Fibroblast of the aortic adventitia (primary cell): Measurements from ENCODE around the gene XAB2. TPM values are rescaled to one million over a fixed set of nuclear protein-coding genes. Genes with fewer than 3 reads are reported as not detected.

Source experiments
- DNase-seq: peaks from one replicate; pipeline ENCODE4 v3.0.0-alpha.2; 2010; ENCODE audit warnings: low read depth
- H3K4me3 ChIP-seq: 2 replicates; pipeline ENCODE4 v1.5.1; 2011; ENCODE audit warnings: low read depth, mild to moderate bottlenecking, control low read depth, low read length, moderate library complexity
- CTCF ChIP-seq: IDR thresholded peaks from 2 replicates; pipeline ENCODE4 v1.5.1; 2011; ENCODE audit warnings: mild to moderate bottlenecking, low read length, control low read depth, inconsistent platforms; ENCODE audit not compliant: insufficient read depth
- total RNA-seq: library from RNA; depleted of rRNA; stranded (reverse); fragments of >200 nt; gene quantifications from 2 replicates; pipeline ENCODE4 v1.2.3, GENCODE V29; 2012; ENCODE audit warnings: low replicate concordance

The XAB2 gene
- total RNA-seq, 1 donor = 30.5 TPM

GRCh38 chr19:7633698-7634097 is 4.4 kb upstream of the XAB2 start, which contains the start of gene PCP2:
PCP2 (minus strand) TSS chr19:7633719; CDS start chr19:7633457, 262 bp downstream.
- H3K4me3 ChIP-seq = no peak within 1 kb of the TSS
- no peak for DNase-seq
- no peak for TF ChIP-seq CTCF

GRCh38 chr19:7632340-7633203 is 3.2 kb upstream of the XAB2 start:
- no peak for TF ChIP-seq CTCF
- no peak for DNase-seq
- no peak overlapping the region for H3K4me3 ChIP-seq

- no peak overlapping the region for H3K4me3 ChIP-seq
- no peak for TF ChIP-seq CTCF
- no peak for DNase-seq
Measured at GRCh38 chr19:7631577-7631976, 2.2 kb upstream of the XAB2 start.

GRCh38 chr19:7628589-7629311 is 595 bp downstream of the XAB2 start:
- no peak for TF ChIP-seq CTCF
- no peak for DNase-seq
- H3K4me3 ChIP-seq = peak overlapping the region; percentile 99

- H3K4me3 ChIP-seq = no peak overlapping the region
- TF ChIP-seq CTCF = no peak
Measured at GRCh38 chr19:7627166-7627565, 2.2 kb downstream of the XAB2 start.

GRCh38 chr19:7625763-7626372 is 3.5 kb downstream of the XAB2 start:
- DNase-seq = no peak
- TF ChIP-seq CTCF = no peak
- H3K4me3 ChIP-seq = no peak overlapping the region

More at GRCh38 chr19:7627166-7627565, 2.2 kb downstream of the XAB2 start:
- DNase-seq = no peak
